NCI-H2196 treated with DMSO at 0.1 percent for 48 hours (cell line): Measurements from ENCODE around the gene HLCS.
A peak's percentile ranks its signal among the peaks of the same experiment; 100 is the strongest.
"Not testable (repeated sequence)": the region's sequence is repeated elsewhere in the genome, so short reads cannot be mapped to it uniquely, and the experiment has no call there.

Experiments
- DNase-seq: peaks from one replicate; lab custom pipeline; 2025; ENCODE audit not compliant: unreplicated experiment; lab: John Stamatoyannopoulos, UW

Gene HLCS

DNA sequence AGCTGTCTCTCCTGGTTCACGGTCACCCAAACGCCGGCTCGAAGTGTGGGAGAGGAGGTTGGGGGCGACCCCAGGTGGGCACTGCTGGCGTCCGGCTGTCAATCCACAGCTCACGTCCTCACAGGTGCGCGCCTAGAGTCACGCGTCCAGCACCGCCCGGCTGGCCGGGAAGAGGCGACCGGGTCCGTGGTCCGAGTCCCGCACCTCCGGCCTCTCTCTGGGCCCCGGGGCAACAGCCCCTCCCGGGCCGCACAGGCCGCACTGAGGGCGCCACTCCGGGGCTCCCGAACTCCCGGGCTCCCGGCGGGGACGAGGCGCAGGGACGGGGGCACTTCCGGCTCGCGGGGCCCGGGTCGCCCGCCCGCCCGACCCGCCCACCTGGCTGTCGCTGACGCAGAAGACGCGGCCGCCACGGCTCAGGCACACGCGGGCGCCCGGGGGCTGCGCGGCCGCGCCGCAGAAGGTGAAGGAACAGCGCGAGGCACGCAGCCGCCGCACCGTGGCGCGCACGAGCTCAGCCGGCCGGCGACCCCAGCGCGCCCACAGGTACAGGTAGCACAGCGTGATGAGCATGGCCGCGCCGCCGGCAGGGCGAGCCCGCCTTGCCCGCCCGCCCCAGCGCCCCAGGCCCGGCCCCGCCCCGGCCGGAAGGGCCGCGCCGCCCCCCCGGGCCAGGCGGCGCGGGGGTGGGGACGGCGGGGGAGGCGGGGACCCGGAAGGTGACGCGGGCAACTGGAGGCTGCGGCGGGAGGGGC is at the start of gene HLCS:
HLCS (minus strand) TSS at position 604 of the 755 bp plus-strand sequence; CDS start at position 573, 31 bp downstream.
- DNase-seq = peak; percentile 80

DNA sequence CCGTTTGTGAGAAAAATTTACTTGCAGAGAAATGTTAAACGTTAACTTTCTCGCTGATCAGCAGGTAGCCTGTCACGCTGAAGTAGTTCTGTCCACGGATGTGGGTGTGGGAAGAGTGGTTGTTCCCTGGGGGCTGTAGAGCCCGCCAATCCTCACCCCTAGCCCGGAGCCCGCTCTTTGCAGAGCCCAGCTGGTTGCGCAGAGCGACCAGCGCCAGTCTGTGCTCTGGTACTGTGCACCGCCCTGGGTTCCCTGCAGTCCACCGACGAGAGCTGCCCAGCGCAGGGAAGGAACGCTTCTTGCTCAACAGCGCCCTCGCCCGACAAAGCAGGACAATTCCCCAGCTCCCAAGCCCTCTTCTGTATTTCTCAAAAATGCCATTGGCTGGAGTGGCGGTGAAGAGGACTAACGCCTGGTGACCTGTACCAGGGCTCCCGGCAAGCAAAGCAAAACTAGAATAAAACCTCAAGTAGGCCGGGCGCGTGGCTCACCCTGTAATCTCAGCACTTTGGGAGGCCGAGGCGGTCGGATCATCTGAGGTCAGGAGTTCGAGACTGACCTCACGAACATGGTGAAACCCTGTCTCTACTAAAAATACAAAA is 43.4 kb upstream of the HLCS start:
- peak; percentile 94 for DNase-seq

DNA sequence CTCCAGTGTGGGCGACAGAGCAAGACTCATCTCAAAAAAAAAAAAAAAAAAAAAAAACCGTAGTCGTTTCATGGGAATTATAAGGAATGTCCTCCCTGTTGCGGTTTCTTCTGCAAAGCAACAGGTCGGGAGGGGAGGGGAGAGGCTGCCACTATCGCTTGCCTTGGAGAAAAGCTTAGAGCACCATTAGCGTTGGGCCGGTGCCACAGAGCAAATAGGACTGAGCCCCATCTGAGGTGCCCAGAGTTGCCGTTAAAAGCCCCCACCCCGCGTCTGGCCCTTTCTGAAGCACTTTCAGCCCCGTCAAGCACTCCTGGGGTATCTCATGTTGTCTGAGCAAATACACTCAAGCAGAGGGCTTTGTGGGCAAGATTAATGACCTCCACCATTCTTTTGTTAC is 42.3 kb upstream of the HLCS start:
- DNase-seq = peak; percentile 44

DNA sequence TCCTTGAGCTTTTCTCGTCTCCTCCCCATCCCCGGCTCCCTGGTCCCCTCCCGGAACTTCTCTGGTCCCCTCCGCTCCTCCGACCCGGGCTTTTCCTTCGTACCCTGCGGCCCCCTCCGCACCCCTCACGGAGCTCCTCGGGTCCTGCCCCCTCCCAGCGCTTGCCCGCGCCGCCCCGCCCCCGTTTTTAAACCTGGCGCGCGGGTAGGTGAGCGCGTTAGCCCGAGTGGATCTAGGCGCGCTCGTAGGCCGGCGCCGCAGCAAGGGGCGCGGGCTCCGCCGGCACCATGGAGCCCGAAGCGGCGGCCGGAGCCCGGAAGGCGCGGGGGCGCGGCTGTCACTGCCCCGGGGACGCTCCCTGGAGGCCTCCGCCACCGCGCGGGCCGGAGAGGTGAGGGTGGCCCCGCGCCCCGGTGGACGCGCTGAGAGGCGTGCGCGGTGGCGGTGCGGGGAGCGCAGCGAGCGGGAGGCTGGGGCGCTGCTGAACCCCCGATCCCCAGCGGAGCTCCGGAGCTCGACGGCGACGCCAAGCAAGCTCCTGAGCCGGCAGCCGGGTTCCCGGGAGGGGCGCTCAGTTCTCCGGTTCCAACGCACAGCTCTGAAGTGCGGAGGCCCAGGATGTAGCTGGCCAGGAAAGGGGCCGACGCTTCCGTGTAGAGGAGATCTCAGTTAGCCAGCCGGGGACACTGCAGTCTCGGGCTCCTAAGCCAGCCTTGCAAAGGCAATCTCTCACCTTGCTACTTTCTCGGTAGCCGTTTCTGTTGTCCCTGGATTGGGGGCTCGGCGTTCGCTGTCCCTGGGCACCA is 40.2 kb upstream of the HLCS start, which contains the start of gene RIPPLY3:
RIPPLY3 (plus strand) TSS at position 217 of the 806 bp plus-strand sequence; CDS start at position 288, 71 bp downstream.
- no peak for DNase-seq

DNA sequence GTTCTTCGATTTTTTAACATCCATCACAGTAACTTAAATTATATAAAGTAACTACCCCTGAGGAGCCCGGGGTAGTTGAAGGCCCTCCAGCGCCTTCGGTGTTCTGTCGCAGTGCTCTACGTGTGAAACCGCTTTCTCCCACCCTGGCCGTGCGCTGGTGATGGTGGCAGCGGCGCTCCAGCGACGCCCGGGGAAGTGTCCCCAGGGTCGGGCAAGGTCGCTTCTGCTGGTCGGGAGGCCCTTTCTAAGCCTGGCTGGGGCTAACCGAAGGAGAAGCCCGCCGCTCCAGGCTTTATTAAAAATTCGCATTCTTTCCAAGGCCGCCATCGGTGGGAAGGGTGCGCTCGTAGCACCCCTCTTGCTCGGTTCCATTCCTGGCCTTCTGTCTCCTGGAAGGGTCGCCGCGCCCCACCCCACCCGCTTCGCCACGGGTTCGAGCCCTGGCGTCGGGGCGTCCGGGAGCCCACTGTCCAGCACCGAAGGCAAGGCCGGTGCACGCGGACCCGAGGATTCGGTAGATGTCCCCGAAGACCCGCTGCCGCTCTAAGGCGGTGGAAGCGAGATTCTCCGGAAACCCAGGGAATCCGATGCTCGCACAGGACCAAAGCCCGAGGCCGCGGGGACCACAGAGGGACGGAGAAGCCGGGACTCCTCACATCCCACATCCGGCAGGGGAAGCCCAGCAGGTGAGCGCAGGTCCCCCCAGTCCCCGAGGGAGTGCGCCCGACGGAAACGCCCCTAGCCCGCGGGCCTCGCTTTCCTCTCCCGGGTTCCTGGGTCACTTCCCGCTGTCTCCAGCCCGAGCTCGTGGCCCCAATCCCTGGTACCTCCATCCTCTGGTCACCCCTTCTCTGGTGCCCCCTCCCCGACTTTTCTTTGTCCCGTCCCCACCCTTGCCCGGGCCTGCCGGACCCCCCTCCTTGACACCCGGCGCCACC is 39.3 kb upstream of the HLCS start:
- no peak for DNase-seq

DNA sequence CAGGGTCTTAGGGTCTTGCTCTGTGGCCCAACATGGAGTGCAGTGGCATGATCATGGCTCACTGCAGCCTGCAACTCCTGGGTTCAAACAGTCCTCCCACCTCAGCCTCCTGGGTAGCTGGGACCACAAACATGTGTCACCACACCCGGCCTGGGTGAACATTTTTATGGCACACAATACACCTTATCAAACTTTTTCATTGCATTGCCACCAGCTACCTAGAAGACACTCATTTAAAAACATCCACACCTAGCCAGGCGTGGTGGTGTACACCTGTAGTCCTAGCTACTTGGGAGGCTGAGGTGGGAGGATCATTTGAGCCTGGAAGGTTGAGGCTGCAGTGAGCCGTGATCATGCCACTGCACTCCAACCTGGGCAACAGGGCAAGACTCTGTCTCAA is 37.4 kb upstream of the HLCS start:
- DNase-seq = not testable (repeated sequence)

DNA sequence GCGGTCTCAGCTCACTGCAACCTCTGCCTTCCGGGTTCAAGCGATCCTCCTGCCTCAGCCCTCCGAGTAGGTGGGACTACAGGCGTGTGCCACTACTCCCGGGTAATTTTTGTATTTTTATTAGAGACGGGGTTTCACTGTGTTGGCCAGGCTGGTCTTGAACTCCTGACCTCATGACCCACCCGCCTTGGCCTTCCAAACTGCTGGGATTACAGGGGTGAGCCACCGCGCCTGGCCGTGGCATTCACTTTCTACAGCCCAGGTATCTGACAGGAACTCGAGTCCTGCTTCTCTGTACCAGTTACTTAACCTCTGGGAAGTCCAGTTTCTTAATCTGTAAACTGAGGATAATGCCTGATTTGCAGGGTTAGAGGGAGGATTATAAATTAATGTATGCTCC is 36.4 kb upstream of the HLCS start:
- DNase-seq = not testable (repeated sequence)

DNA sequence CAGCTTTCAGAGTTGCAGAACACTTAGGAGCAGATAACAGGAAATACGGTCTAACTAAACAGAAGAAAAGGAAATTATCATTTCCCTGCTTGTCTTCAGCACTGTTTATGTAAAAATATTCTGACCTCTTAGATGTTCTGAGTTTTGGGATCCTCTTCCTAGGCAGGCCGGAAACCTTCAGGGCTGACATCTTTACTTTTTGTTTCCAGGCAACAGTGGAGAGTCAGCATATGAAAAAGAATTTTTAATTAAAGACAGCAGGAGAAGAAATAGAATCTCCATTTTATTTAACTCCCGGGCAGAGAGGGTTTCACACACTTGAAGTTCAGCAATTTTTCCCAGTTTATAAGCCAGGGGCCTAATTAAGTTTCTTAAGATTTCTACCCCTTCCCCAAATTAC is 35.0 kb upstream of the HLCS start:
- no peak for DNase-seq

DNA sequence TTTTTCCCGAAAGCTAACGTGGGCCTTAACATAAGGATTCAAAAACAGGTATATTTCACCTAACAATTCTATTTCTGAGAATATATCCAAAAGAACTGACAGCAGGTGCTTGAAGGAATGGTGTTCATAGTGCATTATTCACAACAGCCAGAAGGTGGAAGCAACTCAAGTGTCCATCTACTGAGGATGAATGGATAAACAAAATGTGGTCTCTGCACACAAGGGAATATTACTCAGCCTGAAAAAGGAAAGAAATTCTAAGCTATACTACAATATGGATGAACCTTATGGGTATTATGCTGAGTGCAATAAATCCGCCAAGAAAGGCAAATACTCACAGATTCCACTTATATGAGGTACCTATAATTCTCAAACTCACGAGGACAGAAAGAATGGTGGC is 33.9 kb upstream of the HLCS start:
- no peak for DNase-seq

DNA sequence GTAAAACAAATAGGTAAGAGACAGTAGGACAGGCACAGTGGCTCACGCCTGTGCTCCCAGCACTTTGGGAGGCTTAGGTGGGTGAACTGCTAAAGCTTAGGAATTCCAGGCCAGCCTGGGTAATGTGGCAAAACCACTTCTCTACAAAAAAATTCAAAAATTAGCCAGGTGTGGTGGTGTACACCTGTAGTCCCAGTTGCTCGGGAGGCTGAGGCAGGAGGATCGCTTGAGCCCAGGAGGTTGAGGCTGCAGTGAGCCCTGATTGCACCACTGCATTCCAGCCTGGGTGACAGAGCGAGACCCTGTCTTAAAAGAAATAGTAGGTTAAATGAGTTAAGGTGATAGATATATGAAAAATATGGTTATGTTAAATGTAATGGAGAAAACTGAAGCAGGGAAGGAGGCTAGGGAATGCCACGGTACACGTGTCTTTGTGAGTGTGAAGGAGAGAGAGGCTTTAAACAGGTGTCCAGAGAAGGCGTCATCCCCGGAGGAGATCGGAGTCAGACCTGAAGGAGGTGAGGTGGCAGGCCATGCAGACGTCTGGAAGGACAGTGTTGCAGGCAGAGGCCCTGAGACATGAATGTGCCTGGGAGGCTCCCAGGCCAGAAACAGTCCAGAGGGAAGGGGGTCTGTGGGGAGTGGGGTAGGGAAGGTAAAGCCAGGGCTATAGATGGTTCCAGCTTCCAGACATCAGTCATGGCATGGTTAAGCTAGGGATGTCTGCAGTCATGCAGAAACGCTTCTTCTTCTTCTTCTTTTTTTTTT is 32.8 kb upstream of the HLCS start:
- no peak for DNase-seq

DNA sequence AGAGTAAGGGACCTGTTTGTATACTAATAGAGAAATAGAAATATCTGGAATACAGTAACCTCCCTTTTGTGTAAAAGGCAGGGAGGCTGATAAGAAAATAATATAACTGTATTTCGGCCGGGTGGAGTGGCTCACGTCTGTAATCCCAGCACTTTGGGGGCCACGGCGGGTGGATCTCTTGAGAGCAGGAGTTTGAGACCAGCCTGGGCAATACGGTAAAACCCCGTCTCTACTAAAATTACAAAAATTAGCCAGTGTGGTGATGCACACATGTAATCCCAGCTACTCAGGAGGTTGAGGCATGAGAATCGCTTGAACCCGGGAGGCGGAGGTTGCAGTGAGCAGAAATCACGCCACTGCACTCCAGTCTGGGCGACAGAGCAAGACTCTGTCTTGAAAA is 28.8 kb upstream of the HLCS start:
- DNase-seq = not testable (repeated sequence)

DNA sequence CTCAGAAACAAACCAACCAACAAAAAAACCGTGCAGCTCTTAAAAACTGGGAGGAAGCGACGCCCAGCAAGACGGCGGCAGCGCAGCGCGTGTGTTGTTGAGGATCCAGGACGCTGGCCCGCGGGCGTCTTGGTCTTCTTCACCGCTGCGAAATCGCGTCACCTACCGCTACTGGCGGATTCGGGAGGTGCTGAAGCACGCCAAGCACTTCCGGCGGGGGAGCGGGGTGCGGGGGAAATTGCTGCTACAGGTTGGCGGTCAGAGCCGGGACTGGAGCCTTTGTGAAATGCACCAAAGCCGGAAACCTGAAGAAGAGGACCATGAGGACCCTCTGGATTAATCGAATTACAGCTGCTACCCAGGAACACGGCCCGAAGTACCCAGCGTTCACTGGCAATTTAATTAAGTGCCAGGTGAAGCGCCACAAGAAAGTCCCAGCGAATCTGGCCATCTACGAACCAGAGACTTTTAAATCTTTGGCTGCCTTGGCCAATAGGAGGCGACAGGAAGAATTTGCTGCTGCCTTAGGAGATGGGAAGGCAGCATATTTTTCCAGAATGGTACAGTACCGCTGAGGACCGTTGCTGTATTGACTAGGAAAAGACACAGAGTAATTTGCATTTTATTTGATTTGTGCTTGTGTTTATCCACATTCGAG is 28.2 kb upstream of the HLCS start:
- no peak for DNase-seq

DNA sequence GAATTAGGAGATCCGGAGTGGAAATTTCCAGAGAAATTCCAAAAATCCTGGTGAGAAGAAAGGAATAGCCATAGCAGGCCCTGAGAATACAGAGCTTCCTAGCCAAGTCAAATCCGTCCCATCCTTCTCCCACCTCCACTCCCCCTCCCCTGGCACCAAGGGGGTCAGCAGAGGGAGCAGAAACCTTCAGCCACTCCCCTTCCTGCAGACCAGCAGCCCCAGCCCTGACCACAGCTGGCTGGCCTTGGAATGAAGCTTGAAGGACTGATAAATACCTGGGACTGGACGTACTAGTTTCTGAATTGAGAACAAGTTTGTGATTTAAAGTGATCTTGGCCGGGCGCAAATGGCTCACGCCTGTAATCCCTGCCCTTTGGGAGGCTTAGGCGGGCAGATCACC is 26.2 kb upstream of the HLCS start:
- DNase-seq = no peak

DNA sequence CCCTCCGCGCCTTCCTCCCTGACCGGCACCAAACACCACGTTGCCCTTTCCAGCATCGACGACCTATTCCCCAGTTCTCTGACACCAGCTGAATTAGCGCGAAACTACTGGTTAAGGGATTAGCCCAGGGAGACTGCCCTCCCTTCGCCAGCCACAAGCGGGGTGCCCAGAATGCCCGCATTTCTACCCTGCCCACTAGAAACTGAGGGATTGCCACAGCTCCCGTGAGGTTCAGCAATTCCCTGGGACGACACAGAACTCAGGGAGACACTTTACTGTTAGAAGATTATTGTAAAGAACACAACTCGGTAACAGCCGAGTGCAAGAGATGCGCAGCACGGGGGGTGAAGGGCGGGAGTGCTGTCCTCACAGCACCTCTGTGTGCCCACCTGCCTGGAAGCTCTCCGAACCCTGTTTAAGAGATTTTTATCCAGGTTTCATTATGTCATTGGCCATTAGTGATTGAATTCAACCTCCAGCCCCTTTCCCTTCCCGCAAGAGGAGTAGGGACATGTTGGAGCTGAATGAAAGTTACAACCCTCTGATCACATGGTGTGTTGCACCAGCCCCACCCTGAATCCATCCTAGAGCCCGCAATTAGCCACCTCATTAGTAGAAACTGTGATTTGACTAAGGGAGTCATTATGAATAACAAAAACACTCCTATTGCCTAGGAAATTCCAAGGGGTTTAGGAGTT is 24.2 kb upstream of the HLCS start:
- DNase-seq = no peak

DNA sequence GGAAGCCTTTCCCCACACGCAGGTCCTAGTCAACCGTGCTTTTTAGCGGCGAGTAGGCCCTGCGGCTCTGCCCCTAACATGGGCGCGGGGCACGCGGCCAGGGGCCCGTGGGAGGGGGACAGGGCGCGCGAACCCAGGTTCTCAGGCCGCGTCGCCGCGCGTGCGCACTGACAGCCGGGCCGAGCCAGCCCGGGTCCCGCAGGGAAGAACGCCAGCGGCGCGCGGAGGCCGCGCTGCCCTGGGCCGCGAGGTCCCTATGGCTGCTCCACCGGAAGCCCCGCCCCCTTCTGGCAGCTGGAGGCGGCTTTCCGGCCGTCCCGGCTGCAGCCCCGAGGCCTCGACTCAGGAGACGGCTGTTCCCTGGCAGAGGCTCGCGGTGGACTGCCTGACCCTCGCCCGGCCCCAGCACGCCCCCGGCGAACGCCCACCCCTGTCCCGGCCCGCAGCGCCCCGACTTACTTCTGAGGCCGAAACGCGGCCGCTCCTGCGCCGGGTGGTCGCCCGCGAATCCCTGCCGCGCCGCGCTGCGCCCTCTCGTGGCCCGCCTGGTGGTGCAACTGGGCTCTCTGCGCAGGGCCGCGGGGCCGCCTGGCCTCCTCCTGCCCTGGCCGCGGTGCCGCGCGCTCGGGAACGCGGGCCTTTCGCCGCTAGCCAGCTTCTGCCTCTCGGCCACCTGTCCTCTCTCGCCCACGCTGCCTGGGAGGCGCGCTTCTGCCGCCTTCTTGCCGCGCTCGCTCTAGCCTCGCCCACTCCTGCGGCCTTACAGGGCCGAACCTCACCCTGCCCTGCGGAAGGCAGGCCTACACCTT is 23.4 kb upstream of the HLCS start:
- peak; percentile 90 for DNase-seq

DNA sequence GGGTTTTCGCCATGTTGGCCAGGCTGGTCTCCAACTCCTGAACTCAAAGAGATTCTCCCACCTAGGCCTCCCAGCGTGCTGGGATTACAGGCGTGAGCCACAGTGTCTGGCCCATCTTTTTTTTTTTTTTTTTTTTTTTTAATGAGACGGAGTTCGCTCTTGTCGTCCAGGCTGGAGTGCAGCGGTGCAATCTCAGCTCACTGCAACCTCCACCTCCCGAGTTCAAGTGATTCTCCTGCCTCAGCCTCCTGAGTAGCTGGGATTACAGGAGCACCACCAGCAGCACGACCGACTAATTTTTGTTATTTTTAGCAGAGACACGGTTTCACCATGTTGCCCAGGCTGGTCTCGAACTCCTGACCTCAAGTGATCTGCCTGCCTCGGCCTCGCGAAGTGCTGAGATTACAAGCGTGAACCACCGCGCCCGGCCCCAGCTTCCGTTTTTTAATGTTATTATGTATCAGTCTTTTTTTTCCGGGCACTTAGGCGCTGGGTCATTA is 22.8 kb upstream of the HLCS start:
- DNase-seq = not testable (repeated sequence)

DNA sequence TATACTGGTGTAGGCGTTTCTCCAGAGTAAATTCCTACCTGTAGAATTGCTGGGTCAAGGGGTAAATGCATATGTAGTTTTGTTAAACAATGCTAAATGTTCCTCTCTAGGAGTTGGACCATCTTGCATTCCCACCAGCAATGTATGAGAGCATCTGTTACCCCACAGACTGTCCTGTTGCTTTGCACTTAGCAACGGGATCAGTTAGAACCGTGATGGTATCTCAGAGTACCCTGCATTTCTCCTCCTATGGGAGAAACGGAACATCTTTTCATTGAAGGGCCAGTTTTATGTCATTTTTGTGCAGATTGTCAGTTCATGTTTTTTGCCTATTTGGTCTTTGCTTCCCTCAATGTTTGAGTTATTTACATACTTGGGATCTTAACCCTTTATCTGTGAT is 22.1 kb upstream of the HLCS start:
- no peak for DNase-seq

DNA sequence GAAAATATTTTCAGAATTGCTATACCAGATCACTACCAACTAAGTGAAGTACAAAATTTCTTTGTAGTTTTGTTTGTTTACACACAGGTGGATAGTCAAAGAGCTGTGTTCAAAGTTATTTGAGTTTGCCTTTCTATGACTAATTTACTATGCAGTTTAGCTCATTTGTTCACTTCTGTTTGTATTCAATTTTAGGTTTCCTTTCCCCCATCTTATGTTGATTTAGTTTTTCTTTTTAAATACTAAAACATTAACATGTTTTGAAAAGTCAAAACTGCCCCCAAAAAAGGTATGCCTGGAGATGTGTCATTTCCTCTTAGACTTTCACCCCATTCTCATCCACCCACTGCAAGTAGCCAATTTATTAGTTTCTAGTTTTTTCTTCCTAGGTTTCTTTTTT is 21.4 kb upstream of the HLCS start:
- DNase-seq = no peak
